Hair follicle dermal papilla cell (primary cell): ENCODE measurements around the gene IFT25. TPM values are rescaled to one million over a fixed set of nuclear protein-coding genes. Genes with fewer than 3 reads are reported as not detected.

Experiments used
- total RNA-seq: library from RNA; depleted of rRNA; stranded (reverse); fragments of >200 nt; gene quantifications from 2 replicates; pipeline ENCODE4 v1.2.3, GENCODE V29; 2012

IFT25 gene
- total RNA-seq, result 15.3 and 18.2 TPM in 2 replicates

DNA sequence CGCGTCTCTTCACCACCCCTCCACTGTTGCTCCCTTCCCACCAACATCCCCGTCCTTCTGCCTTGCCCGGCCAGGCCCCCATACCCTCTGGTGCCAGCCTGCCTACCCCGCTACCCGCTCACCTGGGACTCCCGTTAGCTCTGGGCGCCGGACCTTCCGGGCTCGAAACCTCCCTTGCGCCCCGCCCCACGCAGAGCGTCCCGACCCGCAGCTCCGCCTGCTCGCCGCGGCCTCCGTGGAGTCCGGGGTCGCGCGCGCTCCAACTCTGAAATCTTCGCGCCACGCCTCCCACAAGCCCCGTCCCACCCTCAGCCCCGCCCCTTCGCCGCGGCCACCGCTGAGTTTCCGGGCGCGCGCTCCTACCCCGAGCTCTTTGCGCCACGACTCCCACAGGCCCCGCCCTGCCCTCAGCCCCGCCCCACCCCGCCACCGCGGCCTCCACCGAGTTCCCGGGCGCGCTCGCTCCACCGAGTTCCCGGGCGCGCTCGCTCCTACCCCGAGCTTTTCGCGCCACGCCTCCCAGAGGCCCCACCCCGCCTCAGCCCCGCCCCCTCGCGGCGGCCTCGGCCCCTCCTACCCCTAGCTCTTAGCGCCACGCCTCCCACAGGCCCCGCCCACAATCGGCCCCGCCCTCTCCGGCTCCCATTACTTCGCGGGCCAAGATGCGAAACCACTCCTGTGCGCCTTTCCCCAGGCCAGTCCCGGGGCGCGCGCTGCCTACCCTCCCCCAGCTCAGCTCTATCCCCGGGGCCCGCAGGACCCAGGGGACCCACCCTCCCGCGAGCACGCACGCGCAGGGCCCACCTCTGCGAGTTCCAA, at the start of gene IFT25:
TSS of gene IFT25 (minus strand) at position 267 of the 819 bp plus-strand sequence. CDS start 5,617 bp downstream, outside the sequence.

DNA sequence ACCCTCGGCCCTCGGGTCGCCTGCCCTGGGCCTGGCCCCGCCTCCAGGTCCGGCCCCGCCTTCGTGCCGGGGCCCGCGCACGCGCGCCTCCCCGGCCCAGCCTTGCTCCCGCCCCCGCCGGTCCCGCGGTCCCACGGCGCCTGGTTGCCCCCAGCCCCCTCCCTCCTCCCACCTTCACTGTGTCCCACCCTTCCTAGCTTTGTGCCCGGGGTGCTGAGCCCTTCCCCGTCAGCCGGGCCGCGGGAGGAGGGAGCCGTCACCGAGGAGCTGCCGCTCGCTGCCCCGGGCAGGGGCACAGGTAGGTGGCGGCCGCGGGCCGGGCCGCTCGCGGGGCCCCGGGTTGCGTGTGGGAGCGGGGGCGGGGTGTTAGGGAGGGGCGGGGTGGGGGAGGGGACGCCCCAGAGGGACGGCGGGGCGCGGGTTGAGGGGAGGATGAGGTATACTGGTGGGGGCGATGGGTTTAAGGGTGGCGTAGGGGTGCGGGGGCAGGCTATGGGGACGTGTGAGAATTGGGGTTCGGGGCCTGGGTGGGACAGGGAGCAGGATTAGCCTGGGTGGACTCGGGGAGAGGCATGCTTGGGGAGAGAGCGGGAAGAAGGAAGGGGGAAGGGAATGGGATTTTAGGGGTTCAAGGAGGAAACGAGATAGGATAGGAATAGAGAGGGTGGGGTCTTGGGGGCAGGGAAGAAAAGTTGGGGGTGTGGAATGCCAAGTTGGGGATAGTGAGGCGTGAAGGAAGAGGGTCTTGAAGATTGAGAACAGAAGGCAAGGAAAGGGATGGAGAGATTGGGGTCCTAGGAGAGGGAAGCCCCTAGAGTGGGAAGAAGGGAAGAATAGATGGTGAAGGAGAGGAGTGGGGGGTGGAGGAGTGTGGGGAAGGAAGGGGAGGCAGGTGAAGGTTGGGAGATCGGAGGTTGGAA, 1.0 kb upstream of the IFT25 start, which contains the start of gene LRRC42:
TSS of gene LRRC42 (plus strand) at position 99 of the 920 bp plus-strand sequence. CDS start 5,650 bp downstream, outside the sequence.

DNA sequence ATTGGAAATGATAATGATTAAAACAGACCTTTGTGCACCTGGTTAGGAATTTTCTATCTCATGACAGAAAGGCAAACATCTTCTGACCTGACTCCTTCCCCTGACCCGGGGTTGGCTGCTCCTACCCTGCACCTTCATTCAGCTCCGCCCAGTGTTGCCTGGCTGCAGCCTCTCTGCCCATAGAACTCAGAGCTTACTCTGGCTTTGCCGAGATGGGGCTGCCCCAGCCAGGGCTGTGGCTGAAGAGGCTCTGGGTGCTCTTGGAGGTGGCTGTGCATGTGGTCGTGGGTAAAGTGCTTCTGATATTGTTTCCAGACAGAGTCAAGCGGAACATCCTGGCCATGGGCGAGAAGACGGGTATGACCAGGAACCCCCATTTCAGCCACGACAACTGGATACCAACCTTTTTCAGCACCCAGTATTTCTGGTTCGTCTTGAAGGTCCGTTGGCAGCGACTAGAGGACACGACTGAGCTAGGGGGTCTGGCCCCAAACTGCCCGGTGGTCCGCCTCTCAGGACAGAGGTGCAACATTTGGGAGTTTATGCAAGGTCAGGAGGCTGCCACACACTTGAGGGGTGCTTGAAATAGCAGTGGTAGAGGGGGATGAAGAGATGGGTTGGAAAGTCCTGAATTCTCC, 51.4 kb downstream of the IFT25 start, which contains the start of gene DIO1:
TSS of gene DIO1 (plus strand) at position 189 of the 638 bp plus-strand sequence. CDS start at position 213, 24 bp downstream.

DNA sequence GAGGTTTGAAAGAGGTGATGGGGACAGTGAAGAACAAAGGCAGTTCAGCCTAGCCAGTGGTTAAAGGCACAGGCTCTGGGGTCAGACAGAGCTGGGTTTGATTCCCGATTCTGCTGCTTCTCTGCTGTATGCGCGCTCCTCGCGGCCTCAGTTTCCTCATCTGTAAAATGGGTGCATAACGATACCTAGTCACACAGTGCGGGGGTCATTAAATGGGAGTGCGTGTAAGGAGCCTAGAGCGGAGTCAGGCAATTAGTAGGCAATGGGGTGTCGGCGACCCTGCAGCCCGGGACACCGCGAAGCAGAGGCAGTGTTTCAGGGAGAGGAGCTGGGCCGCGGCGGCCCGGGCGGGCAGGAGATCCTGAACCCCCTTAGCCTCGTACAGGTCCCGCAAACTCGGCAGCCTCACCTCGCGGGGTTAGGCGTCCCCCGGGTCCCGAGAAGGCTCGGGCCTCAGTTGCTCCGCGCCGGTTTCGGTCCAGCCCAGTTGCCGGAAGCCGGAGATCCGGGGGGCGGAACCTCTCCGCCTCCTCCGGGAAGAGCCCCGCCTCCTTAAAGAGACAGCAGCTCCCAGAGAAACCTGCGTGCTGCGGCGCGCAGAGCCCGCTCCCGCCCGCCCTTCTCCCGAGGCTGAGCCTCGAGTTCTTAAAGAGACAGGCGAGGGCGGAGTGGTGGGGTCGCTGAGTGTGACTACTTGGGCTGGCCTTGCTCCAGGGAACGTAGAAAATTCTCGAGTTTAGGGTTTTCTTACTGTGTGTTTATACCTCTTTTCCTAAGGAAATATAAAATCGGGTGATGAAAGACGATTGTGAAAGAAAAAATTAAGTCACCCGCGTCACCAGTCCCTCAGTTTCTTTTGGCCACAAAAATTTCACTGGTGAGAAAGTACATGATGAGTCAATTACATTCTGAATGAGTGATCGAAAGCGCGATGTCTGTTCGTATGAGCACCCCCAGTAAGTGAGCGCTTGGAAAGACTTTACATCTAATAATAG, 55.9 kb downstream of the IFT25 start, which contains the start of gene YIPF1:
TSS of gene YIPF1 (minus strand) at position 494 of the 995 bp plus-strand sequence. CDS start 860 bp downstream, outside the sequence.

Other genes starting within 250 kb of the IFT25 start
- 12.6 and 15.6 TPM in 2 replicates for gene GLIS1, start 206.5 kb downstream of the IFT25 start, total RNA-seq
- 6.7 and 6.8 TPM in 2 replicates for gene NDC1, start 107.4 kb downstream of the IFT25 start, total RNA-seq
- gene YIPF1, start 55.9 kb downstream of the IFT25 start, total RNA-seq, result 18.8 and 22.4 TPM in 2 replicates
- not detected in 2 replicates for gene DIO1, start 51.5 kb downstream of the IFT25 start, total RNA-seq
- gene LRRC42, start 651 bp upstream of the IFT25 start, total RNA-seq, result 37.6 and 40.1 TPM in 2 replicates
- gene LDLRAD1, start 72.5 kb upstream of the IFT25 start, total RNA-seq, result not detected in 2 replicates
- gene TMEM59, start 107.5 kb upstream of the IFT25 start, total RNA-seq, result 266 and 339 TPM in 2 replicates
- gene TCEANC2, start 107.9 kb upstream of the IFT25 start, total RNA-seq, result 3.1 and 3.3 TPM in 2 replicates
- gene CDCP2, start 207.3 kb upstream of the IFT25 start, total RNA-seq, result not detected in 2 replicates